Amygdala (tissue), 56 donors: Measurements from ENCODE around the gene PKD1.
A peak's percentile ranks its signal among the peaks of the same experiment; 100 is the strongest.
"Not testable (repeated sequence)": the region's sequence is repeated elsewhere in the genome, so short reads cannot be mapped to it uniquely, and the experiment has no call there.

Experiments used
- DNase-seq, 56 donors: peaks; one replicate each; lab custom pipeline; 2025; lab: John Stamatoyannopoulos, UW

Gene PKD1

GRCh38 chr16:2152695-2153506 is 17.2 kb upstream of the PKD1 start:
- no peak for DNase-seq

GRCh38 chr16:2151188-2152091 is 15.7 kb upstream of the PKD1 start:
- DNase-seq, result no peak

- DNase-seq, result no peak
These were observed 14.9 kb upstream of the PKD1 start for GRCh38 chr16:2150418-2151187.

- no peak for DNase-seq
These were observed 14.1 kb upstream of the PKD1 start for GRCh38 chr16:2149630-2150417.

GRCh38 chr16:2148714-2149629 is 13.3 kb upstream of the PKD1 start:
- DNase-seq, result no peak

- peak in 37 of 56 donors; percentile 23 to 94 (median 57) for DNase-seq
These were observed 12.4 kb upstream of the PKD1 start, which contains the start of gene RAB26 for GRCh38 chr16:2147981-2148671. Gene RAB26 (plus strand): TSS chr16:2148625. CDS start chr16:2148784, 159 bp downstream.

- no peak for DNase-seq
These were observed 11.7 kb upstream of the PKD1 start for GRCh38 chr16:2147378-2147777.

GRCh38 chr16:2145843-2146242 is 10.1 kb upstream of the PKD1 start:
- no peak for DNase-seq

- no peak for DNase-seq
These were observed 8.3 kb upstream of the PKD1 start for GRCh38 chr16:2143878-2144485.

GRCh38 chr16:2142942-2143877 is 7.5 kb upstream of the PKD1 start:
- peak in 27 of 56 donors; percentile 15 to 83 (median 46) for DNase-seq

GRCh38 chr16:2135071-2135470 is 627 bp downstream of the PKD1 start:
- peak in 2 of 56 donors; percentile 24 to 44 for DNase-seq

GRCh38 chr16:2133797-2134196 is 1.9 kb downstream of the PKD1 start:
- peak in 1 of 56 donors; percentile 29 for DNase-seq

GRCh38 chr16:2129890-2130447 is 5.7 kb downstream of the PKD1 start:
- not testable (repeated sequence) for DNase-seq

- DNase-seq, result not testable (repeated sequence)
These were observed 6.4 kb downstream of the PKD1 start for GRCh38 chr16:2129251-2129650.

- DNase-seq, result not testable (repeated sequence)
These were observed 7.9 kb downstream of the PKD1 start for GRCh38 chr16:2127630-2128280.
